Measurements from ENCODE around the gene SLC7A5.
"Not testable (repeated sequence)": the region's sequence is repeated elsewhere in the genome, so short reads cannot be mapped to it uniquely, and the experiment has no call there.

GRCh38 chr16:87788730-87789436 is 80.4 kb downstream of the SLC7A5 start:
- TF ChIP-seq, protein P1, sequence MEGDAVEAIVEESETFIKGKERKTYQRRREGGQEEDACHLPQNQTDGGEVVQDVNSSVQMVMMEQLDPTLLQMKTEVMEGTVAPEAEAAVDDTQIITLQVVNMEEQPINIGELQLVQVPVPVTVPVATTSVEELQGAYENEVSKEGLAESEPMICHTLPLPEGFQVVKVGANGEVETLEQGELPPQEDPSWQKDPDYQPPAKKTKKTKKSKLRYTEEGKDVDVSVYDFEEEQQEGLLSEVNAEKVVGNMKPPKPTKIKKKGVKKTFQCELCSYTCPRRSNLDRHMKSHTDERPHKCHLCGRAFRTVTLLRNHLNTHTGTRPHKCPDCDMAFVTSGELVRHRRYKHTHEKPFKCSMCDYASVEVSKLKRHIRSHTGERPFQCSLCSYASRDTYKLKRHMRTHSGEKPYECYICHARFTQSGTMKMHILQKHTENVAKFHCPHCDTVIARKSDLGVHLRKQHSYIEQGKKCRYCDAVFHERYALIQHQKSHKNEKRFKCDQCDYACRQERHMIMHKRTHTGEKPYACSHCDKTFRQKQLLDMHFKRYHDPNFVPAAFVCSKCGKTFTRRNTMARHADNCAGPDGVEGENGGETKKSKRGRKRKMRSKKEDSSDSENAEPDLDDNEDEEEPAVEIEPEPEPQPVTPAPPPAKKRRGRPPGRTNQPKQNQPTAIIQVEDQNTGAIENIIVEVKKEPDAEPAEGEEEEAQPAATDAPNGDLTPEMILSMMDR (IDR thresholded peaks at IDR 0.05): not testable (repeated sequence)
- not testable (repeated sequence) for TF ChIP-seq POLR2A (IDR thresholded peaks at IDR 0.05)

Measured in prostate gland (tissue), 2 donors.